ENCODE measurements around the gene ZNF581. TPM values are rescaled to one million over a fixed set of nuclear protein-coding genes. Genes with fewer than 3 reads are reported as not detected.

ZNF581 gene
- polyA plus RNA-seq, 1 of the 3 experiments (the other 2 are of a cell fraction), result 24.7 TPM

- TF ChIP-seq IRF3 (IDR thresholded peaks at IDR 0.05; ENCODE audit: low read depth, low read length) (no peak), REST (IDR thresholded peaks at IDR 0.05; ENCODE audit: low read depth, low read length) (no peak), RCOR1 (IDR thresholded peaks at IDR 0.05; ENCODE audit: low read length) (no peak), FOXJ3 (CRISPR knock-in tag; IDR thresholded peaks at IDR 0.05) (no peak), RXRA (IDR thresholded peaks at IDR 0.05; ENCODE audit: borderline replicate concordance, low read depth) (no peak), FOXM1 (IDR thresholded peaks at IDR 0.05; ENCODE audit: low read depth) (no peak), MEF2A (IDR thresholded peaks at IDR 0.05; ENCODE audit: borderline replicate concordance, low read depth) (no peak), GATA2 (CRISPR knock-in tag; IDR thresholded peaks at IDR 0.05) (no peak), TCF12 (IDR thresholded peaks at IDR 0.05) (no peak), EZH2phosphoT487 (IDR thresholded peaks at IDR 0.05; ENCODE audit: borderline replicate concordance, low read depth) (no peak)
- peaks cover 38% of the 10 kb centered on the region for H3F3A ChIP-seq (replicated peaks; ENCODE audit: insufficient read depth)
- WGBS (ENCODE audit: low lambda C conversion rate), result 93% methylated on average over 5 of the region's 5 CpGs
- H4K20me1 ChIP-seq (ENCODE audit: insufficient read depth), result peaks cover 79% of the 10 kb centered on the region
- no peak for DNase-seq
- no peaks in the 10 kb centered on the region for H3K9me2 ChIP-seq
- peaks cover 16 to 45% of the 10 kb centered on the region in 2 experiments for H3K36me3 ChIP-seq (replicated peaks in 1 of 2; ENCODE audit: control insufficient read depth in 1 of 2, insufficient read depth in 2 of 2, low read length in 1 of 2)
- H3K4me3 ChIP-seq (ENCODE audit: low read depth in 2 of 2, low read length in 1 of 2), result no peak overlapping the region
- H2AFZ ChIP-seq (ENCODE audit: low read depth), result no peak overlapping the region
- H3K9me3 ChIP-seq, result no peaks in the 10 kb centered on the region
- CTCF ChIA-PET, result interaction anchor here (0.6 to 2.4 kb wide), 6 partner anchors 9 to 39 kb away, joined by 3 to 34 read pairs (median 8); partner anchors contain the start of gene ZNF581
- H3K79me2 ChIP-seq (ENCODE audit: insufficient read depth), result peaks cover 86% of the 10 kb centered on the region
- peak overlapping the region in 1 of 2 experiments; percentile 33; a peak in 2 of 4 replicates for H3K27ac ChIP-seq (ENCODE audit: low read depth in 2 of 2, low read length in 1 of 2)
- no peak overlapping the region for H3K9ac ChIP-seq
- POLR2A ChIA-PET, result no interaction called here
- peaks cover 7 to 23% of the 10 kb centered on the region in 2 experiments; a peak in 3 of 4 replicates for H3K4me1 ChIP-seq (ENCODE audit: control insufficient read depth in 1 of 2, insufficient read depth in 2 of 2, low read depth in 1 of 2, low read length in 1 of 2)
- H3K4me2 ChIP-seq, result no peak overlapping the region
- no peaks in the 10 kb centered on the region for H3K27me3 ChIP-seq (ENCODE audit: insufficient read depth)
These were observed 29.0 kb downstream of the ZNF581 start for GRCh38 chr19:55672418-55672817.

- DNase-seq, result no peak
- WGBS (ENCODE audit: low lambda C conversion rate), result 86% methylated on average over 9 of the region's 9 CpGs
- Histone ChIP-seq H3K36me3 (replicated peaks in 1 of 2; ENCODE audit: control insufficient read depth in 1 of 2, insufficient read depth in 2 of 2, low read length in 1 of 2) (peaks cover 16 to 45% of the 10 kb centered on the region in 2 experiments), H2AFZ (ENCODE audit: low read depth) (no peak overlapping the region), H3K4me2 (no peak overlapping the region), H3K9ac (no peak overlapping the region), H4K20me1 (ENCODE audit: insufficient read depth) (peaks cover 79% of the 10 kb centered on the region), H3K79me2 (ENCODE audit: insufficient read depth) (peaks cover 86% of the 10 kb centered on the region), H3K27ac (ENCODE audit: low read depth in 2 of 2, low read length in 1 of 2) (peak overlapping the region in 1 of 2 experiments; percentile 33; a peak in 1 of 4 replicates), H3K4me1 (ENCODE audit: control insufficient read depth in 1 of 2, insufficient read depth in 2 of 2, low read depth in 1 of 2, low read length in 1 of 2) (peaks cover 7 to 28% of the 10 kb centered on the region in 2 experiments; a peak in 3 of 4 replicates), H3K9me2 (no peaks in the 10 kb centered on the region), H3K9me3 (no peaks in the 10 kb centered on the region), H3K4me3 (ENCODE audit: low read depth in 2 of 2, low read length in 1 of 2) (no peak overlapping the region), H3K27me3 (ENCODE audit: insufficient read depth) (no peaks in the 10 kb centered on the region), H3F3A (replicated peaks; ENCODE audit: insufficient read depth) (peaks cover 38% of the 10 kb centered on the region)
- POLR2A ChIA-PET, result no interaction called here
- TF ChIP-seq CTCF (IDR thresholded peaks at IDR 0.05), result no peak
- CTCF ChIA-PET, result interaction anchor here (0.8 to 2.1 kb wide), 3 partner anchors 10 to 20 kb away, joined by 5 to 9 read pairs (median 8); no protein-coding TSS in a partner anchor
These were observed 30.0 kb downstream of the ZNF581 start for GRCh38 chr19:55673465-55673864.

Measured in SK-N-SH (cell line).